A549 (cell line): ENCODE data around the gene TMEM221. TPM values are rescaled to one million over a fixed set of nuclear protein-coding genes. Genes with fewer than 3 reads are reported as not detected.

ENCODE experiments used
- ATAC-seq, 2 experiments: fragments of 200-7000 bp in 1 of 2; fragments of >200 bp in 1 of 2; cut with Nextera tagmentation in 1 of 2; cut with Tn5 transposase in 1 of 2; 3 replicates each; pipeline versions ENCODE4 v1.8.0 to v1.9.1; 2018 to 2020; ENCODE audit warnings: mild to moderate bottlenecking in 1 of 2, moderate library complexity in 1 of 2
- CTCF ChIA-PET: fragments of 300-600 bp; sonication (Branson Sonifier 250); formaldehyde crosslinking; extraction: SDS; loops from one replicate; lab custom pipeline; 2021; ENCODE audit warnings: antibody characterized with exemption, inconsistent platforms; lab: Yijun Ruan, JAX
- POLR2A ChIA-PET: fragments of 350-600 bp; formaldehyde crosslinking; extraction: SDS; loops from one replicate; lab custom pipeline; 2021; ENCODE audit warnings: antibody characterized with exemption, inconsistent platforms; lab: Yijun Ruan, JAX
- DNase-seq, 2 experiments: peaks; one replicate each; pipeline versions ENCODE4 v3.0.0 to v3.0.0-alpha.2; 2011 to 2016; ENCODE audit warnings: low read depth in 1 of 2, low spot score in 1 of 2
- FAIRE-seq: peaks from 2 replicates; lab custom pipeline; 2011; peaks lifted over from hg19 to GRCh38; lab: Jason Lieb, UNC
- H3K27ac ChIP-seq, 2 experiments: fragments of >200 bp; sonication (Bioruptor Twin); formaldehyde crosslinking; 3 replicates each; pipeline ENCODE4 v1.5.1; 2016 to 2017
- H3K4me1 ChIP-seq: fragments of >200 bp; sonication (Bioruptor Twin); formaldehyde crosslinking; 3 replicates; pipeline ENCODE4 v1.6.1; 2016
- H3K4me2 ChIP-seq: fragments of >200 bp; sonication (Bioruptor Twin); formaldehyde crosslinking; 3 replicates; pipeline ENCODE4 v1.6.1; 2016
- H3K4me3 ChIP-seq: fragments of >200 bp; sonication (Bioruptor Twin); formaldehyde crosslinking; 3 replicates; pipeline ENCODE4 v1.5.1; 2016
- H3K9me3 ChIP-seq: fragments of >200 bp; sonication (Bioruptor Twin); formaldehyde crosslinking; 3 replicates; pipeline ENCODE4 v1.6.1; 2016
- BHLHE40 ChIP-seq: IDR thresholded peaks from 2 replicates; pipeline ENCODE4 v1.6.1; 2012; ENCODE audit warnings: low read depth, low read length, inconsistent platforms
- EHMT2 ChIP-seq: fragments of 200-600 bp; sonication (generic); IDR thresholded peaks from 2 replicates; pipeline ENCODE4 v1.6.1; 2016; ENCODE audit warnings: antibody characterized with exemption, low read depth, mild to moderate bottlenecking, moderate library complexity
- FOSL2 ChIP-seq, 2 experiments: fragments of 450-650 bp in 1 of 2; fragments of >200 bp in 1 of 2; sonication (Bioruptor Twin) in 1 of 2; formaldehyde crosslinking; IDR thresholded peaks; 2 replicates each; pipeline versions ENCODE4 v1.5.0 to v1.6.1; 2016 to 2020; ENCODE audit warnings: mild to moderate bottlenecking in 1 of 2, moderate library complexity in 1 of 2
- HDAC2 ChIP-seq: fragments of 200-600 bp; sonication (generic); IDR thresholded peaks from 2 replicates; pipeline ENCODE4 v1.6.1; 2016
- HOXB13 ChIP-seq: fragments of 250-450 bp; sonication (Bioruptor Pico); IDR thresholded peaks from 2 replicates; pipeline ENCODE4 v1.5.0; 2020; ENCODE audit warnings: low read depth, mild to moderate bottlenecking, moderate library complexity
- JUN ChIP-seq, 2 experiments: fragments of >200 bp; sonication (Bioruptor Twin); formaldehyde crosslinking; IDR thresholded peaks; 2 replicates in 1 of 2; 3 replicates in 1 of 2; pipeline ENCODE4 v1.6.1; 2016 to 2017
- JUNB ChIP-seq: fragments of >200 bp; sonication (Bioruptor Twin); formaldehyde crosslinking; IDR thresholded peaks from 2 replicates; pipeline ENCODE4 v1.6.1; 2016
- KDM1A ChIP-seq: fragments of 200-600 bp; sonication (generic); IDR thresholded peaks from 2 replicates; pipeline ENCODE4 v1.6.1; 2016; ENCODE audit warnings: low read depth, mild to moderate bottlenecking
- MAFK ChIP-seq: fragments of 450-650 bp; IDR thresholded peaks from 2 replicates; pipeline ENCODE4 v1.6.1; 2014; ENCODE audit not compliant: partially characterized antibody
- MYC ChIP-seq: IDR thresholded peaks from 2 replicates; pipeline ENCODE4 v1.6.1; 2012; ENCODE audit warnings: mild to moderate bottlenecking, inconsistent platforms, low read length, improper control_type of control experiment, borderline replicate concordance
- NFE2L2 ChIP-seq: fragments of 150-350 bp; conservative IDR thresholded peaks from 2 replicates; pipeline ENCODE4 v1.6.1; 2014; ENCODE audit warnings: low read length
- NR3C1 ChIP-seq: fragments of >200 bp; sonication (Bioruptor Twin); formaldehyde crosslinking; IDR thresholded peaks from 3 replicates; pipeline ENCODE4 v1.6.1; 2017
- PHF8 ChIP-seq: fragments of 200-600 bp; sonication (generic); IDR thresholded peaks from 2 replicates; pipeline ENCODE4 v1.6.1; 2016; ENCODE audit warnings: low read depth, mild to moderate bottlenecking, antibody characterized with exemption, moderate library complexity, borderline replicate concordance
- POLR2A ChIP-seq: IDR thresholded peaks from 2 replicates; pipeline ENCODE4 v1.6.1; 2012; ENCODE audit warnings: mild to moderate bottlenecking, low read length
- POLR2AphosphoS2 ChIP-seq: conservative IDR thresholded peaks from 2 replicates; pipeline ENCODE4 v1.6.1; 2012; ENCODE audit warnings: low read length, improper control_type of control experiment, inconsistent platforms
- RCOR1 ChIP-seq: fragments of 150-350 bp; IDR thresholded peaks from 2 replicates; pipeline ENCODE4 v1.6.1; 2014; ENCODE audit warnings: antibody characterized with exemption, low read length, low read depth
- RFX5 ChIP-seq: fragments of 450-650 bp; IDR thresholded peaks from 2 replicates; pipeline ENCODE4 v1.7.1; 2014; ENCODE audit warnings: antibody characterized with exemption, mild to moderate bottlenecking, moderate library complexity
- RNF2 ChIP-seq: fragments of 200-600 bp; sonication (generic); IDR thresholded peaks from 2 replicates; pipeline ENCODE4 v1.6.1; 2016; ENCODE audit warnings: low read depth, mild to moderate bottlenecking, antibody characterized with exemption, moderate library complexity, borderline replicate concordance
- SREBF2 ChIP-seq: fragments of 450-650 bp; IDR thresholded peaks from 2 replicates; pipeline ENCODE4 v1.6.1; 2014; ENCODE audit warnings: mild to moderate bottlenecking, moderate library complexity
- ZSCAN20 ChIP-seq: fragments of 250-450 bp; sonication (Bioruptor Pico); IDR thresholded peaks from 2 replicates; pipeline ENCODE4 v1.8.0; 2022; ENCODE audit warnings: mild to moderate bottlenecking, moderate library complexity
- WGBS: methylation state at CpG from one replicate; pipeline ENCODE4 v1.1.6; 2017; ENCODE audit errors: missing lambda C conversion rate; 5-methylcytosine and 5-hydroxymethylcytosine counted together
- polyA plus RNA-seq, 4 experiments: library from polyadenylated mRNA; depleted of rRNA in 3 of 4; stranded (reverse); fragments of >200 nt; fragmentation: RNase III in 1 of 4; extraction: RNeasy Plus Mini Kit Qiagen cat#74134 plus additional on column Dnase treatment in 1 of 4; gene quantifications; 2 replicates in 3 of 4; 3 replicates in 1 of 4; pipeline ENCODE4 v1.2.3, GENCODE V29; 2011 to 2017
- TF ChIP-seq, protein P1 (sequence below): fragments of >200 bp; sonication (Bioruptor Twin); formaldehyde crosslinking; IDR thresholded peaks from 3 replicates; pipeline ENCODE4 v1.6.1; 2016
- TF ChIP-seq, protein P2 (sequence below): fragments of >200 bp; sonication (Bioruptor Twin); formaldehyde crosslinking; IDR thresholded peaks from 2 replicates; pipeline ENCODE4 v1.6.1; 2016
- TF ChIP-seq, protein P3 (sequence below): IDR thresholded peaks from 2 replicates; pipeline ENCODE4 v1.6.1; 2012
- TF ChIP-seq, protein P4 (sequence below): IDR thresholded peaks from 2 replicates; pipeline ENCODE4 v1.6.1; 2012; ENCODE audit warnings: low read depth, borderline replicate concordance
- TF ChIP-seq, protein P5 (sequence below): fragments of 450-650 bp; IDR thresholded peaks from 2 replicates; pipeline ENCODE4 v1.6.1; 2014; ENCODE audit warnings: antibody characterized with exemption

Gene TMEM221
- polyA plus RNA-seq, 2 of the 4 experiments (the other 2 are of a cell fraction) = 0.78 to 0.90 TPM

DNA sequence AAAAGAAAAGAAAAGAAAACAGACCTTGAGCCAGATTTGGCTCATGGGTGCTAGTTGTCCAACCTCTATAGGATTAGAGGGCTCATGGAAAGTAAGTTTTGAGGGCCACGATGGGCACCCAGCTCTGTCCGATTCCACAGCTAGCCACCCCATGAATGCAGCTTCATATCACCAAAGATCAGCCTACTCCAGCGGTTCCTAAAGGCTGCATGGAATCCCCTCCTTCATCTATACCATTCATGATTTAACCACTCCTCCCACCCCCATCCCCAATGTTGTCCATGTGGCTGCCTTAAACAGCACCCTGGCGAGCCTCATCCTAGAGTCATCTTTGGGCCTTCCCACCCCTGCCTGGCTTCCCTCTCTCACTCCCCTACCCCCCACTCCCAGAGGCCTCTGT is 26.5 kb downstream of the TMEM221 start:
- FAIRE-seq = no peak
- Histone ChIP-seq H3K4me2 (no peak overlapping the region), H3K4me1 (peaks cover 12% of the 10 kb centered on the region; the same call in 2 of the 3 replicates), H3K4me3 (no peak overlapping the region), H3K9me3 (no peaks in the 10 kb centered on the region), H3K27ac (no peak overlapping the region)
- no peak for ATAC-seq
- no peak for DNase-seq
- CTCF ChIA-PET = interaction anchor here (0.8 to 1.5 kb wide), 3 partner anchors 10 to 113 kb away, joined by 3 read pairs; partner anchors contain the start of gene DDA1
- 97% methylated on average over 3 of the region's 4 CpGs for WGBS
- POLR2A ChIA-PET = no interaction called here
- no peak for TF ChIP-seq HOXB13
- TF ChIP-seq, protein P1, sequence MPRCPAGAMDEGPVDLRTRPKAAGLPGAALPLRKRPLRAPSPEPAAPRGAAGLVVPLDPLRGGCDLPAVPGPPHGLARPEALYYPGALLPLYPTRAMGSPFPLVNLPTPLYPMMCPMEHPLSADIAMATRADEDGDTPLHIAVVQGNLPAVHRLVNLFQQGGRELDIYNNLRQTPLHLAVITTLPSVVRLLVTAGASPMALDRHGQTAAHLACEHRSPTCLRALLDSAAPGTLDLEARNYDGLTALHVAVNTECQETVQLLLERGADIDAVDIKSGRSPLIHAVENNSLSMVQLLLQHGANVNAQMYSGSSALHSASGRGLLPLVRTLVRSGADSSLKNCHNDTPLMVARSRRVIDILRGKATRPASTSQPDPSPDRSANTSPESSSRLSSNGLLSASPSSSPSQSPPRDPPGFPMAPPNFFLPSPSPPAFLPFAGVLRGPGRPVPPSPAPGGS = no peak
- TF ChIP-seq JUNB = no peak
- TF ChIP-seq RNF2 = no peak
- TF ChIP-seq NFE2L2 = no peak
- no peak for TF ChIP-seq KDM1A
- TF ChIP-seq, protein P2, sequence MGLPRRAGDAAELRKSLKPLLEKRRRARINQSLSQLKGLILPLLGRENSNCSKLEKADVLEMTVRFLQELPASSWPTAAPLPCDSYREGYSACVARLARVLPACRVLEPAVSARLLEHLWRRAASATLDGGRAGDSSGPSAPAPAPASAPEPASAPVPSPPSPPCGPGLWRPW = no peak
- no peak for TF ChIP-seq HDAC2
- TF ChIP-seq, protein P3, sequence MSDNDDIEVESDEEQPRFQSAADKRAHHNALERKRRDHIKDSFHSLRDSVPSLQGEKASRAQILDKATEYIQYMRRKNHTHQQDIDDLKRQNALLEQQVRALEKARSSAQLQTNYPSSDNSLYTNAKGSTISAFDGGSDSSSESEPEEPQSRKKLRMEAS = no peak
- no peak for TF ChIP-seq MYC
- no peak for TF ChIP-seq JUN (IDR thresholded peaks at IDR 0.05)
- no peak for TF ChIP-seq SREBF2
- TF ChIP-seq, protein P4, sequence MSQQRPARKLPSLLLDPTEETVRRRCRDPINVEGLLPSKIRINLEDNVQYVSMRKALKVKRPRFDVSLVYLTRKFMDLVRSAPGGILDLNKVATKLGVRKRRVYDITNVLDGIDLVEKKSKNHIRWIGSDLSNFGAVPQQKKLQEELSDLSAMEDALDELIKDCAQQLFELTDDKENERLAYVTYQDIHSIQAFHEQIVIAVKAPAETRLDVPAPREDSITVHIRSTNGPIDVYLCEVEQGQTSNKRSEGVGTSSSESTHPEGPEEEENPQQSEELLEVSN = no peak
- TF ChIP-seq POLR2AphosphoS2 = no peak
- TF ChIP-seq NR3C1 = no peak
- TF ChIP-seq RCOR1 = no peak
- no peak for TF ChIP-seq EHMT2

DNA sequence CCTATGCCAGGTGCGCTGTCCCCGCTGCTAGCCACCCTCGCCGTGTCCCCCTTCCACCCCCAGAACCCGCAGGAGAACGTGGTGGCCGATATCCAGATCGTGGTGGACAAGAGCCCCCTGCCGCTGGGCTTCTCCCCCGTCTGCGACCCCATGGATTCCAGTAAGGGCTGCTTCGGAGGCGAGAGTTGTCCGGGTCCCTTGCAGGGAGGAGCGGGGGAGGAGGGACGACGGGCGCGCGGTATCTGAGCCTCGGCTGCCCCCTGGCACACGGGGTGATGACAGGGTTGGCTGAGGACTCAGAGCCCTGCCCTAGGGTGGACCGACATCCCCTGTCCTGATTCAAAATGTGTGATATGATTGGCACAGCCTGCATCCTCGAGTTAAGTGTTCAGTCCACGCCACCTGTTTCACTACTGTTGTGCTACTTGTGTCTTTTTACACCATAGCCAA is 28.0 kb downstream of the TMEM221 start:
- FAIRE-seq = no peak
- Histone ChIP-seq H3K27ac (peak overlapping the region; percentile 82 to 93), H3K9me3 (no peaks in the 10 kb centered on the region), H3K4me3 (peak overlapping the region; percentile 95), H3K4me1 (peaks cover 12% of the 10 kb centered on the region; the same call in 2 of the 3 replicates), H3K4me2 (peak overlapping the region; percentile 84)
- peak; percentile 65 to 71; a peak in 5 of 6 replicates for ATAC-seq
- ChIA-PET POLR2A (interaction anchor here (1.0 kb wide), 1 partner anchor 28 kb away, joined by 3 read pairs; the partner anchor contains the start of gene TMEM221), CTCF (interaction anchor here (0.6 to 1.6 kb wide), 4 partner anchors 21 to 112 kb away, joined by 3 to 6 read pairs (median 3); partner anchors contain the start of gene DDA1)
- TF ChIP-seq, protein P3 = 0 out of 2 replicates have a peak, but pooled peaks have one; percentile 14
- no peak for TF ChIP-seq MAFK
- peak in 1 of 2 experiments; percentile 46 for DNase-seq
- WGBS = 8% methylated on average over 12 of the region's 25 CpGs

DNA sequence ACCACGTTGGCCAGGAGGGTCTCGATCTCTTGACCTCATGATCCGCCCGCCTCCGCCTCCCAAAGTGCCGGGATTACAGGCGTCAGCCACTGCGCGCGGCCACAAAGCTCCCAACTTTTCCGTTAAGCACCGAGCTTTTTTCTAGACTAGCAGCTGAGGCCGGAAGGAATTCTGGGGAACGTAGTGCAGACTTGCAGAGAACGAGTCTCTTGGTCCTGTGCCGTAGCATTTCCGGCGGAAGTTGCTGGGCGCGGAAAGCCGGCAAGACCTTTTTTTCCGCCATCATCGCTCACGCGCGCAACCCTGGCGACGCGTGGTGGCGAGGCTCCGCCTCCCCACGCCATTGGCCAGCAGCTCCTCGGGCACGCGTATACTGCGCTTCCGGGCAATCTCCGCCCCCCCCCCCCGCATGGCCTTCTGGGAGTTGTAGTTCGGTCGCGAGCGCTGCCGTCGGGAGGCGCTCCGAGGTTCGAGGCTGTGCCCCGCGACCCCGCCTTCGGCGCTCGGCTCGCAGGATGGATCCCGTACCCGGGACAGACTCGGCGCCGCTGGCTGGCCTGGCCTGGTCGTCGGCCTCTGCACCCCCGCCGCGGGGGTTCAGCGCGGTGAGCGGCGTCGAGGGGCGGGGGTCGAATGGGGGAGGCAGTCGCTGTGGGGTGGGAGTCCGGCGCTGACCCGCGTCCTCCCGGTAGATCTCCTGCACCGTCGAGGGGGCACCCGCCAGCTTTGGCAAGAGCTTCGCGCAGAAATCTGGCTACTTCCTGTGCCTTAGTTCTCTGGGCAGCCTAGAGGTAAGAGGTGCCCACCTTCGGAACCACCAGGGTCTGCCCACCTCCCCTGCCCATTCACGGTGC is 28.6 kb downstream of the TMEM221 start, which contains the start of gene MVB12A:
TSS of gene MVB12A (plus strand) at position 427 of the 854 bp plus-strand sequence. CDS start at position 516, 89 bp downstream.
- CTCF ChIA-PET = interaction anchor here (1.0 to 1.6 kb wide), 5 partner anchors 8 to 34 kb away, joined by 3 to 6 read pairs (median 6); partner anchors contain the start of genes CCDC194 and TMEM221
- FAIRE-seq (peak; percentile 36), ATAC-seq (peak; percentile 93 to 95)
- TF ChIP-seq ZSCAN20 (CRISPR knock-in tag) (no peak), POLR2A (peak; percentile 25; the same call in 1 of the 2 replicates), EHMT2 (no peak), JUN (IDR thresholded peaks at IDR 0.05) (peak in 1 of 2 experiments; percentile 45; a peak in 1 of 5 replicates), BHLHE40 (peak; percentile 53), PHF8 (peak; percentile 51; the same call in 1 of the 2 replicates), FOSL2 (IDR thresholded peaks at IDR 0.05) (no peak), FOSL2 (CRISPR knock-in tag; IDR thresholded peaks at IDR 0.05) (no peak), RFX5 (no peak)
- TF ChIP-seq, protein P5, sequence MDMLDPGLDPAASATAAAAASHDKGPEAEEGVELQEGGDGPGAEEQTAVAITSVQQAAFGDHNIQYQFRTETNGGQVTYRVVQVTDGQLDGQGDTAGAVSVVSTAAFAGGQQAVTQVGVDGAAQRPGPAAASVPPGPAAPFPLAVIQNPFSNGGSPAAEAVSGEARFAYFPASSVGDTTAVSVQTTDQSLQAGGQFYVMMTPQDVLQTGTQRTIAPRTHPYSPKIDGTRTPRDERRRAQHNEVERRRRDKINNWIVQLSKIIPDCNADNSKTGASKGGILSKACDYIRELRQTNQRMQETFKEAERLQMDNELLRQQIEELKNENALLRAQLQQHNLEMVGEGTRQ = peak; percentile 31; the same call in 1 of the 2 replicates
- TF ChIP-seq, protein P4 = peak; percentile 65; the same call in 1 of the 2 replicates
- TF ChIP-seq, protein P1 = 0 out of 3 replicates have a peak, but pooled peaks have one; percentile 35
- TF ChIP-seq, protein P3 = peak; percentile 85

More for the DNA sequence above, 28.6 kb downstream of the TMEM221 start, which contains the start of gene MVB12A:
- H3K4me3 ChIP-seq = peak within 1 kb of the TSS; percentile 95
- peak within 1 kb of the TSS; percentile 84 for H3K4me2 ChIP-seq
- WGBS = 0% methylated on average over 19 of the region's 85 CpGs
- peak; percentile 86 to 99 for DNase-seq
- H3K4me1 ChIP-seq = peaks cover 10% of the 10 kb centered on the region; the same call in 2 of the 3 replicates
- H3K27ac ChIP-seq = peak within 1 kb of the TSS; percentile 82 to 93
- POLR2A ChIA-PET = interaction anchor here (0.7 to 1.2 kb wide), 6 partner anchors 9 to 439 kb away, joined by 3 to 5 read pairs (median 3); partner anchors contain the start of genes GTPBP3, RPL18A and TMEM221
- H3K9me3 ChIP-seq = no peaks in the 10 kb centered on the region
